HEK293 (cell line): ENCODE results near the gene UPP2.

Experiments used
- TSHZ1 ChIP-seq: fragments of 450-650 bp; formaldehyde crosslinking; IDR thresholded peaks from 2 replicates; pipeline ENCODE4 v1.5.1; 2016; ENCODE audit warnings: missing biosample characterization, missing genetic modification characterization, borderline replicate concordance
- YY1 ChIP-seq: fragments of 450-650 bp; formaldehyde crosslinking; IDR thresholded peaks from 2 replicates; pipeline ENCODE4 v1.5.1; 2018; ENCODE audit warnings: missing biosample characterization, missing genetic modification characterization
- ZBTB8A ChIP-seq: fragments of 450-650 bp; formaldehyde crosslinking; IDR thresholded peaks from 2 replicates; pipeline ENCODE4 v1.5.1; 2016; ENCODE audit warnings: missing biosample characterization, missing genetic modification characterization
- ZNF302 ChIP-seq: fragments of 450-650 bp; formaldehyde crosslinking; IDR thresholded peaks from 2 replicates; pipeline ENCODE4 v1.5.1; 2016; ENCODE audit warnings: missing biosample characterization, missing genetic modification characterization, low read depth
- ZNF423 ChIP-seq: fragments of 450-650 bp; formaldehyde crosslinking; IDR thresholded peaks from 2 replicates; pipeline ENCODE4 v1.5.1; 2016; ENCODE audit warnings: missing biosample characterization, missing genetic modification characterization
- ZNF449 ChIP-seq: fragments of 450-650 bp; formaldehyde crosslinking; IDR thresholded peaks from 2 replicates; pipeline ENCODE4 v1.5.1; 2017; ENCODE audit warnings: missing biosample characterization, mild to moderate bottlenecking, missing genetic modification characterization, moderate library complexity
- ZNF529 ChIP-seq: fragments of 450-650 bp; formaldehyde crosslinking; IDR thresholded peaks from 2 replicates; pipeline ENCODE4 v1.5.1; 2017; ENCODE audit warnings: missing genetic modification characterization, missing biosample characterization; ENCODE audit not compliant: insufficient replicate concordance
- ZNF610 ChIP-seq: fragments of 450-650 bp; formaldehyde crosslinking; IDR thresholded peaks from 2 replicates; pipeline ENCODE4 v1.5.1; 2016; ENCODE audit warnings: missing biosample characterization, missing genetic modification characterization, borderline replicate concordance
- ZNF677 ChIP-seq: fragments of 450-650 bp; IDR thresholded peaks from 2 replicates; pipeline ENCODE4 v1.5.0; 2018; ENCODE audit warnings: missing biosample characterization, mild to moderate bottlenecking, missing genetic modification characterization, moderate library complexity
- ZNF707 ChIP-seq: fragments of 450-650 bp; formaldehyde crosslinking; IDR thresholded peaks from 2 replicates; pipeline ENCODE4 v1.5.1; 2016; ENCODE audit warnings: missing biosample characterization, missing genetic modification characterization
- TF ChIP-seq, protein P1 (sequence below): fragments of 450-650 bp; formaldehyde crosslinking; IDR thresholded peaks from 2 replicates; pipeline ENCODE4 v1.5.1; 2016; ENCODE audit warnings: missing biosample characterization, missing genetic modification characterization
- TF ChIP-seq, protein P2 (sequence below): fragments of 450-650 bp; formaldehyde crosslinking; optimal IDR thresholded peaks from 2 replicates; pipeline ENCODE3; 2016; ENCODE audit warnings: missing biosample characterization, mild to moderate bottlenecking, missing genetic modification characterization

DNA sequence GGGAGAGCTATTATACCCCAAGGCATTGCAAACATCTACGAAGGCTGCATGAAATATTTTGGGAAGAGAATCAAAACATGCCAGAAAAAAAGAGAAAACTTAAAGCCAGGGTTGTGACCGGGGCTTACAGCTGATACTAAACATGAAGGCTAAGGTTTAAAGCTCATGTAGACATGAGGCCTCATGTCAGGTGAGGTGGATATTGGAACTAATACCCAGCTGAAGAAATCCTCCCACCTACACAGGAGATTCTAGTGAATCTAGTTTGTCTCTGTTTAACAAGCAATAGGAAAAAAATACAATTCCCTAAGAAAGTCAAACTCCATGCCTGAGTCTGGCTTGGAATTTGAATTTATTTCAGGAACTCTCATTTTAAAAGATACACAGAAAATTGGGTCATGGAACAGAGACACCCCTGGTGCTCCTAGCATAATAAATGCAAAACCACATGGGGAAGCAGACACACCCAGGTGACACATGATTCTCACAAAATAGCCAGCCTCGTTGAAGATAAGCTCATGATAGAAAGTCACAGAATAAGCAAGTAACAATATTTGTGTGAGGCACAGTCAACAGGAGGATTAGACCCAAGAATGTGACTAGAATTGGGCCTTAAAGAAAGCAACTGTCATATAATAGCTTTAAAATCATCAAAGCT lies 42.2 kb downstream of the UPP2 start:
- TF ChIP-seq ZNF529 (tag by site-specific recombination) = no peak
- TF ChIP-seq TSHZ1 = no peak
- no peak for TF ChIP-seq ZNF610 (tag by site-specific recombination)
- TF ChIP-seq, protein P1, sequence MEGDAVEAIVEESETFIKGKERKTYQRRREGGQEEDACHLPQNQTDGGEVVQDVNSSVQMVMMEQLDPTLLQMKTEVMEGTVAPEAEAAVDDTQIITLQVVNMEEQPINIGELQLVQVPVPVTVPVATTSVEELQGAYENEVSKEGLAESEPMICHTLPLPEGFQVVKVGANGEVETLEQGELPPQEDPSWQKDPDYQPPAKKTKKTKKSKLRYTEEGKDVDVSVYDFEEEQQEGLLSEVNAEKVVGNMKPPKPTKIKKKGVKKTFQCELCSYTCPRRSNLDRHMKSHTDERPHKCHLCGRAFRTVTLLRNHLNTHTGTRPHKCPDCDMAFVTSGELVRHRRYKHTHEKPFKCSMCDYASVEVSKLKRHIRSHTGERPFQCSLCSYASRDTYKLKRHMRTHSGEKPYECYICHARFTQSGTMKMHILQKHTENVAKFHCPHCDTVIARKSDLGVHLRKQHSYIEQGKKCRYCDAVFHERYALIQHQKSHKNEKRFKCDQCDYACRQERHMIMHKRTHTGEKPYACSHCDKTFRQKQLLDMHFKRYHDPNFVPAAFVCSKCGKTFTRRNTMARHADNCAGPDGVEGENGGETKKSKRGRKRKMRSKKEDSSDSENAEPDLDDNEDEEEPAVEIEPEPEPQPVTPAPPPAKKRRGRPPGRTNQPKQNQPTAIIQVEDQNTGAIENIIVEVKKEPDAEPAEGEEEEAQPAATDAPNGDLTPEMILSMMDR (tag by site-specific recombination) = no peak
- no peak for TF ChIP-seq ZNF423 (tag by site-specific recombination)
- no peak for TF ChIP-seq YY1 (tag by site-specific recombination)
- no peak for TF ChIP-seq ZNF449 (tag by site-specific recombination)
- TF ChIP-seq ZNF302 (tag by site-specific recombination) = no peak
- TF ChIP-seq ZBTB8A (tag by site-specific recombination) = no peak
- TF ChIP-seq, protein P2, sequence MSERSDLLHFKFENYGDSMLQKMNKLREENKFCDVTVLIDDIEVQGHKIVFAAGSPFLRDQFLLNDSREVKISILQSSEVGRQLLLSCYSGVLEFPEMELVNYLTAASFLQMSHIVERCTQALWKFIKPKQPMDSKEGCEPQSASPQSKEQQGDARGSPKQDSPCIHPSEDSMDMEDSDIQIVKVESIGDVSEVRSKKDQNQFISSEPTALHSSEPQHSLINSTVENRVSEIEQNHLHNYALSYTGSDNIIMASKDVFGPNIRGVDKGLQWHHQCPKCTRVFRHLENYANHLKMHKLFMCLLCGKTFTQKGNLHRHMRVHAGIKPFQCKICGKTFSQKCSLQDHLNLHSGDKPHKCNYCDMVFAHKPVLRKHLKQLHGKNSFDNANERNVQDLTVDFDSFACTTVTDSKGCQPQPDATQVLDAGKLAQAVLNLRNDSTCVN (tag by site-specific recombination) = no peak
- no peak for TF ChIP-seq ZNF677 (tag by site-specific recombination)
- no peak for TF ChIP-seq ZNF707 (tag by site-specific recombination)
